K562 (cell line): ENCODE results near the gene GPRIN2. TPM values are rescaled to one million over a fixed set of nuclear protein-coding genes. Genes with fewer than 3 reads are reported as not detected.

Experiments
- ATAC-seq: fragments of 200-7000 bp; cut with Tn5 transposase; 3 replicates; pipeline ENCODE4 v1.9.1; 2020; ENCODE audit warnings: moderate library complexity
- BruUV-seq: library from RNA; stranded (reverse); fragments of 400-500 nt; replicated peaks from 2 replicates; lab custom pipeline; 2021; lab: Mats Ljungman, UMichigan
- CTCF ChIA-PET: fragments of 300-600 bp; formaldehyde crosslinking; extraction: SDS; loops from one replicate; lab custom pipeline; 2021; ENCODE audit warnings: low intra/inter-chr PET ratio; lab: Yijun Ruan, JAX
- POLR2A ChIA-PET: fragments of 300-600, 350-650 bp; sonication (Branson Sonifier 250); formaldehyde crosslinking; extraction: SDS; loops from one replicate; lab custom pipeline; 2021; ENCODE audit warnings: antibody characterized with exemption, inconsistent platforms; lab: Yijun Ruan, JAX
- DNase-seq, 4 experiments: peaks; one replicate each; pipeline versions ENCODE4 v3.0.0 to v3.0.0-alpha.2; 2011 to 2018; ENCODE audit warnings: low spot score in 3 of 4, mixed read lengths in 3 of 4; ENCODE audit errors: extremely low read depth in 1 of 4
- FAIRE-seq: peaks from 2 replicates; lab custom pipeline; 2011; peaks lifted over from hg19 to GRCh38; lab: Jason Lieb, UNC
- H2AFZ ChIP-seq: 2 replicates; pipeline ENCODE4 v1.6.0; 2011; ENCODE audit warnings: low read depth, low read length, control low read depth, inconsistent platforms
- H3K27ac ChIP-seq: fragments of 200-600 bp; 3 replicates; pipeline ENCODE4 v1.8.0; 2011; ENCODE audit warnings: low read depth, mild to moderate bottlenecking, control low read depth, inconsistent platforms, low read length, moderate library complexity, mixed read lengths; ENCODE audit errors: extremely low read depth
- H3K27me3 ChIP-seq, 2 experiments: fragments of 300-600 bp in 1 of 2; 2 replicates in 1 of 2; 3 replicates in 1 of 2; pipeline versions ENCODE4 v1.6.0 to v1.8.0; 2011; ENCODE audit warnings: inconsistent platforms in 2 of 2, low read length in 2 of 2, mild to moderate bottlenecking in 1 of 2, mixed read lengths in 1 of 2, moderate library complexity in 1 of 2; ENCODE audit not compliant: control insufficient read depth in 2 of 2, insufficient read depth in 2 of 2
- H3K36me3 ChIP-seq: fragments of 300-600 bp; 3 replicates; pipeline ENCODE4 v1.8.0; 2011; ENCODE audit warnings: mild to moderate bottlenecking, low read length, inconsistent platforms; ENCODE audit not compliant: control insufficient read depth, insufficient read depth
- H3K4me1 ChIP-seq, 2 experiments: fragments of 200-600 bp in 1 of 2; replicated peaks in 1 of 2; 2 replicates in 1 of 2; 3 replicates in 1 of 2; pipeline versions ENCODE4 v1.5.1 to v1.8.0; 2011; ENCODE audit warnings: inconsistent platforms in 2 of 2, low read length in 2 of 2, mild to moderate bottlenecking in 1 of 2, mixed read lengths in 1 of 2, moderate library complexity in 1 of 2; ENCODE audit not compliant: control insufficient read depth in 2 of 2, insufficient read depth in 2 of 2
- H3K4me2 ChIP-seq: 2 replicates; pipeline ENCODE4 v1.6.1; 2011; ENCODE audit warnings: low read length, control low read depth, inconsistent platforms, mixed read lengths; ENCODE audit not compliant: insufficient read depth
- H3K4me3 ChIP-seq: fragments of 200-600 bp; sonication (generic), shearing (Covaris generic); 2 replicates; pipeline ENCODE4 v1.5.1; 2016; ENCODE audit warnings: control low read depth, inconsistent platforms
- H3K79me2 ChIP-seq: fragments of 200-600 bp; 3 replicates; pipeline ENCODE4 v1.8.0; 2011; ENCODE audit warnings: low read length, inconsistent platforms; ENCODE audit not compliant: control insufficient read depth, insufficient read depth
- H3K9ac ChIP-seq, 2 experiments: 2 replicates each; pipeline versions ENCODE4 v1.6.0 to v1.6.1; 2011; ENCODE audit warnings: low read depth in 2 of 2, low read length in 2 of 2, control low read depth in 1 of 2, inconsistent platforms in 1 of 2, mild to moderate bottlenecking in 1 of 2, mixed read lengths in 1 of 2; ENCODE audit not compliant: insufficient read depth in 1 of 2
- H3K9me1 ChIP-seq: one replicate; pipeline ENCODE4 v1.6.0; 2011; ENCODE audit warnings: inconsistent platforms, mild to moderate bottlenecking, low read length, moderate library complexity; ENCODE audit not compliant: control insufficient read depth, insufficient read depth
- H3K9me3 ChIP-seq: replicated peaks from 2 replicates; pipeline ENCODE4 v1.5.1; 2011; ENCODE audit warnings: low read depth, low read length, inconsistent platforms; ENCODE audit not compliant: control insufficient read depth, insufficient read depth
- H4K20me1 ChIP-seq: replicated peaks from 2 replicates; pipeline ENCODE4 v1.6.1; 2011; ENCODE audit warnings: low read length, inconsistent platforms, mixed read lengths; ENCODE audit not compliant: control insufficient read depth, insufficient read depth
- CTBP1 ChIP-seq: fragments of 450-650 bp; IDR thresholded peaks from 2 replicates; pipeline ENCODE4 v1.6.1; 2016; ENCODE audit warnings: borderline replicate concordance
- CTCF ChIP-seq, 3 experiments: IDR thresholded peaks in 2 of 3; conservative IDR thresholded peaks in 1 of 3; 2 replicates each; pipeline ENCODE4 v1.5.1; 2011 to 2012; ENCODE audit warnings: low read length in 3 of 3, mild to moderate bottlenecking in 3 of 3, control low read depth in 2 of 3, improper control_type of control experiment in 1 of 3, inconsistent platforms in 1 of 3, low read depth in 1 of 3, mixed read lengths in 1 of 3, moderate library complexity in 1 of 3; ENCODE audit not compliant: insufficient read depth in 2 of 3
- EP300 ChIP-seq: IDR thresholded peaks from 2 replicates; pipeline ENCODE4 v1.6.1; 2012; ENCODE audit warnings: low read length, improper control_type of control experiment
- ESRRB ChIP-seq: fragments of 250-450 bp; sonication (Bioruptor Pico); IDR thresholded peaks from 2 replicates; pipeline ENCODE4 v1.5.0; 2020; ENCODE audit warnings: mild to moderate bottlenecking, moderate library complexity, borderline replicate concordance
- GTF2E2 ChIP-seq: fragments of 200-800 bp; sonication (Bioruptor generic); IDR thresholded peaks from 2 replicates; pipeline ENCODE4 v1.6.1; 2016; ENCODE audit warnings: missing genetic modification characterization, missing compliant biosample characterization
- HDAC1 ChIP-seq, 2 experiments: fragments of 450-650 bp; IDR thresholded peaks; 2 replicates each; pipeline ENCODE4 v1.6.1; 2016 to 2017; ENCODE audit warnings: inconsistent platforms in 1 of 2, mild to moderate bottlenecking in 1 of 2, moderate library complexity in 1 of 2
- MYBL2 ChIP-seq, 2 experiments: fragments of 450-650 bp in 1 of 2; sonication (generic) in 1 of 2; formaldehyde crosslinking in 1 of 2; IDR thresholded peaks; 2 replicates each; pipeline versions ENCODE4 v1.6.1 to v1.8.1; 2017 to 2022; ENCODE audit warnings: borderline replicate concordance in 1 of 2, inconsistent platforms in 1 of 2, low read depth in 1 of 2, mild to moderate bottlenecking in 1 of 2, missing genetic modification reagents in 1 of 2, moderate library complexity in 1 of 2
- POLR2AphosphoS5 ChIP-seq: IDR thresholded peaks from 2 replicates; pipeline ENCODE4 v1.6.1; 2011; ENCODE audit warnings: mild to moderate bottlenecking, low read depth, low read length, moderate library complexity; ENCODE audit not compliant: control insufficient read depth, insufficient read depth
- SFPQ ChIP-seq: fragments of 200-400 bp; formaldehyde crosslinking; IDR thresholded peaks from 2 replicates; pipeline ENCODE4 v1.6.1; 2017; ENCODE audit warnings: mild to moderate bottlenecking, low read depth, low read length, moderate library complexity
- TCF3 ChIP-seq: sonication (generic); formaldehyde crosslinking; IDR thresholded peaks from 2 replicates; pipeline ENCODE4 v1.4.0; 2020; ENCODE audit warnings: mild to moderate bottlenecking, missing genetic modification reagents
- THAP7 ChIP-seq: fragments of 250-450 bp; sonication (Bioruptor Pico); IDR thresholded peaks from 2 replicates; pipeline ENCODE4 v1.5.0; 2021
- ZNF184 ChIP-seq: sonication (generic); formaldehyde crosslinking; IDR thresholded peaks from 2 replicates; pipeline ENCODE4 v1.5.0; 2020; ENCODE audit warnings: missing genetic modification reagents
- ZNF23 ChIP-seq: fragments of 250-450 bp; sonication (Bioruptor Pico); IDR thresholded peaks from 2 replicates; pipeline ENCODE4 v1.4.0; 2020; ENCODE audit warnings: mild to moderate bottlenecking
- ZNF699 ChIP-seq: fragments of 250-450 bp; sonication (Bioruptor Pico); IDR thresholded peaks from 2 replicates; pipeline ENCODE4 v1.8.0; 2021; ENCODE audit warnings: mild to moderate bottlenecking, moderate library complexity; ENCODE audit not compliant: insufficient replicate concordance
- WGBS: fragments of 100-300 bp; shearing (Covaris generic); methylation state at CpG from one replicate; pipeline ENCODE4 v1.1.6; 2016; ENCODE audit warnings: low coverage, mixed read lengths; ENCODE audit not compliant: insufficient coverage; ENCODE audit errors: missing lambda C conversion rate; 5-methylcytosine and 5-hydroxymethylcytosine counted together
- in situ Hi-C: fragments of 300-500 bp; cut with MboI; formaldehyde crosslinking; loops from 4 replicates; pipeline ENCODE4 v1.15.0; 2018; ENCODE audit warnings: inconsistent platforms, mixed read lengths
- intact Hi-C: fragments of 100-400 bp; cut with micrococcal nuclease; formaldehyde crosslinking; loops from 2 replicates; pipeline ENCODE4 v1.14.2; 2022
- polyA plus RNA-seq, 8 experiments: library from polyadenylated mRNA; depleted of rRNA in 4 of 8; stranded (reverse) in 5 of 8; unstranded in 3 of 8; fragments of >200 nt; fragmentation: Nextera tagmentation in 2 of 8; fragmentation: Illumina TruSeq in 1 of 8; extraction: Ambion mirVana in 2 of 8; extraction: Trizol in 1 of 8; gene quantifications; 2 replicates each; pipeline versions ENCODE4 v1.2.1 to v1.2.3, GENCODE V29; 2011 to 2014; ENCODE audit warnings: inconsistent platforms in 1 of 8, missing spikeins in 1 of 8
- total RNA-seq, 7 experiments: library from RNA; depleted of rRNA in 6 of 7; stranded (reverse); fragments of >200 nt in 6 of 7; fragmentation: Illumina TruSeq in 2 of 7; extraction: Trizol in 2 of 7; gene quantifications; 2 replicates each; pipeline versions ENCODE4 v1.2.1 to v1.2.3, GENCODE V29; 2011 to 2021; ENCODE audit warnings: low replicate concordance in 1 of 7

Gene GPRIN2
- total and polyA plus RNA-seq, 9 of the 15 experiments (the other 6 are each of a cell fraction or from before 2014, with no cell fraction given), result not detected

- H3K27ac ChIP-seq, result no peak overlapping the region
- no peak overlapping the region for H2AFZ ChIP-seq
- 1% methylated on average over 3 of the region's 3 CpGs for whole genome bisulfite sequencing
- no peaks in the 10 kb centered on the region for H3K9me3 ChIP-seq
- peak; percentile 76 for FAIRE-seq
- no peak overlapping the region for H3K4me3 ChIP-seq
- peaks cover 43% of the 10 kb centered on the region for H4K20me1 ChIP-seq
- peak; percentile 58 for ATAC-seq
- intact Hi-C loops, result no loop called here
- no peaks in the 10 kb centered on the region for H3K36me3 ChIP-seq
- BruUV-seq, result no TSS peak
- no peak overlapping the region for H3K9ac ChIP-seq
- DNase-seq, result peak in 2 of 4 experiments; percentile 50 to 75
- in situ Hi-C loops, result no loop called here
- ChIA-PET POLR2A (interaction anchor here (0.7 to 1.3 kb wide), 2 partner anchors 11 to 14 kb away, joined by 3 to 4 read pairs; partner anchors contain the start of gene GPRIN2), CTCF (interaction anchor here (1.1 kb wide), 1 partner anchor 317 kb away, joined by 4 read pairs; no protein-coding TSS in a partner anchor)
- no peaks in the 10 kb centered on the region for H3K79me2 ChIP-seq
- H3K4me2 ChIP-seq, result no peak overlapping the region
- H3K27me3 ChIP-seq, result peaks cover 39 to 80% of the 10 kb centered on the region in 2 experiments; a peak in 4 of 5 replicates
- H3K4me1 ChIP-seq, result peaks cover 0 to 19% of the 10 kb centered on the region in 2 experiments; a peak in 3 of 5 replicates
- H3K9me1 ChIP-seq, result no peaks in the 10 kb centered on the region
- TF ChIP-seq ZNF699 (CRISPR knock-in tag) (no peak), ZNF23 (CRISPR knock-in tag) (no peak), ESRRB (CRISPR knock-in tag) (no peak), EP300 (no peak), HDAC1 (IDR thresholded peaks at IDR 0.05) (no peak), MYBL2 (IDR thresholded peaks at IDR 0.05; ENCODE audit: low read depth) (no peak), MYBL2 (CRISPR knock-in tag; IDR thresholded peaks at IDR 0.05; ENCODE audit: borderline replicate concordance) (no peak), ZNF184 (0 out of 2 replicates have a peak, but pooled peaks have one; percentile 33), SFPQ (no peak), POLR2AphosphoS5 (no peak), TCF3 (no peak), CTCF (IDR thresholded peaks at IDR 0.05 in 2 of 3, conservative IDR thresholded peaks at IDR 0.05 in 1 of 3; ENCODE audit: insufficient read depth in 2 of 3, low read depth in 1 of 3, low read length in 3 of 3) (peak; percentile 66 to 76 (median 73)), CTBP1 (no peak), THAP7 (no peak), GTF2E2 (no peak)
Measured at GRCh38 chr10:46544989-46545791, 11.3 kb downstream of the GPRIN2 start.
